HG02571 (cell line): Measurements from ENCODE around the gene OTOG.

Experiments used
- ATAC-seq: cut with Tn5 transposase; IDR thresholded peaks from one replicate; pipeline ENCODE4 v1.9.1; 2021; ENCODE audit warnings: mild to moderate bottlenecking, moderate library complexity; ENCODE audit not compliant: unreplicated experiment

Gene OTOG

GRCh38 chr11:17535488-17535887, 11.6 kb upstream of the OTOG start:
- ATAC-seq: no peak

- ATAC-seq: no peak
Measured at GRCh38 chr11:17537261-17537660, 9.8 kb upstream of the OTOG start.

- no peak for ATAC-seq
Measured at GRCh38 chr11:17538054-17538453, 9.0 kb upstream of the OTOG start.

GRCh38 chr11:17538731-17539130, 8.3 kb upstream of the OTOG start:
- no peak for ATAC-seq

GRCh38 chr11:17540807-17541206, 6.3 kb upstream of the OTOG start:
- ATAC-seq: no peak

- ATAC-seq: no peak
Measured at GRCh38 chr11:17541330-17541885, 5.7 kb upstream of the OTOG start.

GRCh38 chr11:17542249-17542648, 4.8 kb upstream of the OTOG start:
- ATAC-seq: no peak

- no peak for ATAC-seq
Measured at GRCh38 chr11:17543041-17543440, 4.0 kb upstream of the OTOG start.

GRCh38 chr11:17543574-17544180, 3.4 kb upstream of the OTOG start:
- ATAC-seq: no peak

GRCh38 chr11:17544181-17544622, 2.9 kb upstream of the OTOG start, which contains the start of gene USH1C:
Gene USH1C (minus strand): TSS chr11:17544416. CDS start chr11:17544307, 109 bp downstream.
- no peak for ATAC-seq

- ATAC-seq: no peak
Measured at GRCh38 chr11:17546240-17546639, 819 bp upstream of the OTOG start.

GRCh38 chr11:17547932-17548331, 873 bp downstream of the OTOG start:
- no peak for ATAC-seq

GRCh38 chr11:17548444-17548843, 1.4 kb downstream of the OTOG start:
- no peak for ATAC-seq

GRCh38 chr11:17550450-17551346, 3.6 kb downstream of the OTOG start:
- no peak for ATAC-seq

GRCh38 chr11:17551347-17552040, 4.4 kb downstream of the OTOG start:
- ATAC-seq: no peak

GRCh38 chr11:17552041-17552355, 4.9 kb downstream of the OTOG start:
- no peak for ATAC-seq

GRCh38 chr11:17552392-17553248, 5.6 kb downstream of the OTOG start:
- no peak for ATAC-seq

GRCh38 chr11:17553249-17553546, 6.1 kb downstream of the OTOG start:
- no peak for ATAC-seq

- no peak for ATAC-seq
Measured at GRCh38 chr11:17554487-17554886, 7.4 kb downstream of the OTOG start.

- no peak for ATAC-seq
Measured at GRCh38 chr11:17556999-17557398, 9.9 kb downstream of the OTOG start.
